Measurements from ENCODE around the gene IL22RA2. TPM values are rescaled to one million over a fixed set of nuclear protein-coding genes. Genes with fewer than 3 reads are reported as not detected.

IL22RA2 gene
- total RNA-seq, 2 experiments from 2014 or later: not detected

GRCh38 chr6:137190583-137191094 lies 17.2 kb upstream of the IL22RA2 start:
- peaks cover 1% of the 10 kb centered on the region for H3K36me3 Mint-ChIP-seq
- H3K4me3 Mint-ChIP-seq: no peak overlapping the region
- no peaks in the 10 kb centered on the region for H3K27me3 Mint-ChIP-seq
- H3K27ac Mint-ChIP-seq: no peak overlapping the region
- POLR2A ChIA-PET: no interaction called here
- DNase-seq: no peak
- H3K4me1 Mint-ChIP-seq: no peaks in the 10 kb centered on the region
- no peak for ATAC-seq (ENCODE audit: low read depth)
- peaks cover 17% of the 10 kb centered on the region for H3K9me3 Mint-ChIP-seq

GRCh38 chr6:137188855-137189254 lies 15.4 kb upstream of the IL22RA2 start:
- Mint-ChIP-seq H3K4me3 (no peak overlapping the region), H3K27me3 (no peaks in the 10 kb centered on the region), H3K27ac (no peak overlapping the region), H3K9me3 (peaks cover 25% of the 10 kb centered on the region), H3K36me3 (peaks cover 1% of the 10 kb centered on the region), H3K4me1 (no peaks in the 10 kb centered on the region)
- POLR2A ChIA-PET: no interaction called here
- ATAC-seq (ENCODE audit: low read depth) (no peak), DNase-seq (no peak)

GRCh38 chr6:137185290-137185689 lies 11.8 kb upstream of the IL22RA2 start:
- Mint-ChIP-seq H3K9me3 (peaks cover 32% of the 10 kb centered on the region), H3K27me3 (no peaks in the 10 kb centered on the region), H3K36me3 (peaks cover 9% of the 10 kb centered on the region), H3K4me1 (no peaks in the 10 kb centered on the region), H3K4me3 (no peak overlapping the region), H3K27ac (no peak overlapping the region)
- POLR2A ChIA-PET: no interaction called here
- ATAC-seq (ENCODE audit: low read depth) (no peak), DNase-seq (no peak)

GRCh38 chr6:137182654-137183073 lies 9.2 kb upstream of the IL22RA2 start:
- Mint-ChIP-seq H3K27me3 (no peaks in the 10 kb centered on the region), H3K27ac (no peak overlapping the region), H3K36me3 (peaks cover 15% of the 10 kb centered on the region), H3K4me3 (no peak overlapping the region), H3K9me3 (peaks cover 36% of the 10 kb centered on the region), H3K4me1 (no peaks in the 10 kb centered on the region)
- DNase-seq: no peak
- POLR2A ChIA-PET: no interaction called here
- ATAC-seq (ENCODE audit: low read depth): no peak

- Mint-ChIP-seq H3K27me3 (no peaks in the 10 kb centered on the region), H3K9me3 (peaks cover 36% of the 10 kb centered on the region), H3K4me3 (no peak overlapping the region), H3K4me1 (no peaks in the 10 kb centered on the region), H3K27ac (no peak overlapping the region), H3K36me3 (peaks cover 15% of the 10 kb centered on the region)
- no peak for DNase-seq
- POLR2A ChIA-PET: no interaction called here
- no peak for ATAC-seq (ENCODE audit: low read depth)
These were observed 8.6 kb upstream of the IL22RA2 start for GRCh38 chr6:137181891-137182653.

- H3K27me3 Mint-ChIP-seq: peaks cover 15% of the 10 kb centered on the region
- H3K36me3 Mint-ChIP-seq: peaks cover 12% of the 10 kb centered on the region
- H3K27ac Mint-ChIP-seq: no peak overlapping the region
- H3K4me1 Mint-ChIP-seq: no peaks in the 10 kb centered on the region
- no peak for ATAC-seq (ENCODE audit: low read depth)
- no peak overlapping the region for H3K4me3 Mint-ChIP-seq
- H3K9me3 Mint-ChIP-seq: peaks cover 22% of the 10 kb centered on the region
- POLR2A ChIA-PET: no interaction called here
- DNase-seq: no peak
These were observed 4.2 kb upstream of the IL22RA2 start for GRCh38 chr6:137177611-137178010.

GRCh38 chr6:137176729-137177128 lies 3.3 kb upstream of the IL22RA2 start:
- ATAC-seq (ENCODE audit: low read depth) (no peak), DNase-seq (no peak)
- no peak overlapping the region for H3K4me3 Mint-ChIP-seq
- POLR2A ChIA-PET: no interaction called here
- H3K27me3 Mint-ChIP-seq: peaks cover 17% of the 10 kb centered on the region
- H3K9me3 Mint-ChIP-seq: peaks cover 21% of the 10 kb centered on the region
- H3K4me1 Mint-ChIP-seq: no peaks in the 10 kb centered on the region
- H3K36me3 Mint-ChIP-seq: peaks cover 9% of the 10 kb centered on the region
- no peak overlapping the region for H3K27ac Mint-ChIP-seq

GRCh38 chr6:137175868-137176245 lies 2.4 kb upstream of the IL22RA2 start:
- POLR2A ChIA-PET: no interaction called here
- Mint-ChIP-seq H3K27ac (no peak overlapping the region), H3K4me3 (no peak overlapping the region), H3K27me3 (peaks cover 17% of the 10 kb centered on the region), H3K9me3 (peaks cover 16% of the 10 kb centered on the region), H3K36me3 (peaks cover 8% of the 10 kb centered on the region), H3K4me1 (no peaks in the 10 kb centered on the region)
- DNase-seq (no peak), ATAC-seq (ENCODE audit: low read depth) (no peak)

- peaks cover 5% of the 10 kb centered on the region for H3K36me3 Mint-ChIP-seq
- no peak overlapping the region for H3K4me3 Mint-ChIP-seq
- no peaks in the 10 kb centered on the region for H3K4me1 Mint-ChIP-seq
- H3K27me3 Mint-ChIP-seq: peaks cover 17% of the 10 kb centered on the region
- no peak overlapping the region for H3K27ac Mint-ChIP-seq
- ATAC-seq (ENCODE audit: low read depth) (no peak), DNase-seq (no peak)
- POLR2A ChIA-PET: no interaction called here
- H3K9me3 Mint-ChIP-seq: peaks cover 16% of the 10 kb centered on the region
These were observed 1.9 kb upstream of the IL22RA2 start for GRCh38 chr6:137175157-137175867.

GRCh38 chr6:137172734-137173431 lies 561 bp downstream of the IL22RA2 start:
- Mint-ChIP-seq H3K36me3 (peaks cover 2% of the 10 kb centered on the region), H3K9me3 (peaks cover 14% of the 10 kb centered on the region), H3K27ac (no peak overlapping the region), H3K4me1 (no peaks in the 10 kb centered on the region), H3K27me3 (peaks cover 17% of the 10 kb centered on the region), H3K4me3 (no peak overlapping the region)
- ATAC-seq (ENCODE audit: low read depth) (no peak), DNase-seq (no peak)
- POLR2A ChIA-PET: no interaction called here

- H3K27me3 Mint-ChIP-seq: peaks cover 17% of the 10 kb centered on the region
- no peak overlapping the region for H3K27ac Mint-ChIP-seq
- H3K9me3 Mint-ChIP-seq: peaks cover 17% of the 10 kb centered on the region
- POLR2A ChIA-PET: no interaction called here
- no peak overlapping the region for H3K4me3 Mint-ChIP-seq
- ATAC-seq (ENCODE audit: low read depth) (no peak), DNase-seq (no peak)
- peaks cover 2% of the 10 kb centered on the region for H3K36me3 Mint-ChIP-seq
- no peaks in the 10 kb centered on the region for H3K4me1 Mint-ChIP-seq
These were observed 1.4 kb downstream of the IL22RA2 start for GRCh38 chr6:137171824-137172733.

- Mint-ChIP-seq H3K4me1 (peaks cover 5% of the 10 kb centered on the region), H3K9me3 (peaks cover 19% of the 10 kb centered on the region), H3K4me3 (no peak overlapping the region), H3K27me3 (peaks cover 11% of the 10 kb centered on the region), H3K27ac (no peak overlapping the region), H3K36me3 (peaks cover 5% of the 10 kb centered on the region)
- POLR2A ChIA-PET: no interaction called here
- ATAC-seq (ENCODE audit: low read depth): no peak
- DNase-seq: no peak
These were observed 2.4 kb downstream of the IL22RA2 start for GRCh38 chr6:137171053-137171374.
